Peyer's patch (tissue), 4 donors: ENCODE measurements around the gene RAD51B.

Experiments
- CTCF ChIP-seq, 6 experiments: fragments of 450-650 bp in 4 of 6; fragments of 200-600 bp in 2 of 6; sonication (generic) in 1 of 6; IDR thresholded peaks; one replicate each; pipeline ENCODE4 v1.5.1; 2017 to 2019; ENCODE audit warnings: antibody characterized with exemption in 6 of 6, mild to moderate bottlenecking in 3 of 6, moderate library complexity in 1 of 6
- POLR2A ChIP-seq, 2 donors: fragments of 450-650 bp; IDR thresholded peaks; one replicate each; pipeline ENCODE4 v1.5.1; 2017; ENCODE audit warnings: antibody characterized with exemption in 2 of 2, mild to moderate bottlenecking in 2 of 2, moderate library complexity in 2 of 2

DNA sequence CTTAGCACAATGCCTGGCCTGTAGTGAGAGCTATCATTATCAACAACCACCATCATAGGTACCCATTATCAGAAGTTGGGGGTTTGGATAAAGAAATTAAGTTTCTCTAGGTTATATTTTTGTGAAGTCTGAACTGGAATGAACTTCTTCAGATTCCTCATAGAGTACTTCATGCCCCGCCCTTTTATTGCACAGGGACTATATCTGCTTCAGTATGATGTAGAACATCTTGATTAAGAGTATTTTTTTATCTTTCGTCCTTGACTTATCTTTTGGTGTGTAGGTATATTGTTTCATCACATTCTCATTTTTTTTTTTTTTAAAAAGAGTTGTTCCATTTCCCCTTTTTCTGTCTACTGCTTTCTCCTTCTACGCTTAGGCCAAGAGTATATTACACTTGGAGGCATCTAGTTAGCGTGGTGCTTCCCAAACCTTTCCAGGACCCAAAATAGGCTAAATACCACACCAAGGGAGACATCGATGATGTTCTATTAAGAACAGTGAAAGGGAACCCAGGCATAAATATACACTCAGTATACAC lies 505.8 kb downstream of the RAD51B start:
- TF ChIP-seq CTCF (IDR thresholded peaks at IDR 0.05) (no peak), POLR2A (IDR thresholded peaks at IDR 0.05) (no peak)
